Brain microvascular endothelial cell (primary cell): ENCODE data around the gene PFN1.

Experiments
- DNase-seq: peaks from one replicate; pipeline ENCODE4 v3.0.0-alpha.2; 2020
- H3K27ac ChIP-seq: fragments of 250-450 bp; sonication (Bioruptor Pico); 2 replicates; pipeline ENCODE4 v1.5.1; 2020; ENCODE audit warnings: mild to moderate bottlenecking, moderate library complexity
- H3K27me3 ChIP-seq: fragments of 250-450 bp; sonication (Bioruptor Pico); replicated peaks from 2 replicates; pipeline ENCODE4 v1.5.1; 2020; ENCODE audit warnings: mild to moderate bottlenecking
- H3K36me3 ChIP-seq: fragments of 250-450 bp; sonication (Bioruptor Pico); replicated peaks from 2 replicates; pipeline ENCODE4 v1.5.1; 2020; ENCODE audit warnings: mild to moderate bottlenecking
- H3K4me3 ChIP-seq: 2 replicates; pipeline ENCODE4 v1.5.1; 2011; ENCODE audit warnings: low read depth, mild to moderate bottlenecking, control low read depth, low read length, moderate library complexity
- in situ Hi-C: cut with HindIII; loops from 2 replicates; pipeline ENCODE4 v1.10.0; 2017; ENCODE audit warnings: low sequenced_read_pairs, low pct_ligation_motif_present
- TF ChIP-seq, protein P1 (sequence below): IDR thresholded peaks from 2 replicates; pipeline ENCODE4 v1.5.1; 2011; ENCODE audit warnings: low read depth, mild to moderate bottlenecking, moderate library complexity, low read length, control low read depth, inconsistent platforms; ENCODE audit errors: missing control alignments

PFN1 gene

GRCh38 chr17:4955091-4955490 lies 6.8 kb upstream of the PFN1 start:
- in situ Hi-C loops: no loop called here
- TF ChIP-seq, protein P1, sequence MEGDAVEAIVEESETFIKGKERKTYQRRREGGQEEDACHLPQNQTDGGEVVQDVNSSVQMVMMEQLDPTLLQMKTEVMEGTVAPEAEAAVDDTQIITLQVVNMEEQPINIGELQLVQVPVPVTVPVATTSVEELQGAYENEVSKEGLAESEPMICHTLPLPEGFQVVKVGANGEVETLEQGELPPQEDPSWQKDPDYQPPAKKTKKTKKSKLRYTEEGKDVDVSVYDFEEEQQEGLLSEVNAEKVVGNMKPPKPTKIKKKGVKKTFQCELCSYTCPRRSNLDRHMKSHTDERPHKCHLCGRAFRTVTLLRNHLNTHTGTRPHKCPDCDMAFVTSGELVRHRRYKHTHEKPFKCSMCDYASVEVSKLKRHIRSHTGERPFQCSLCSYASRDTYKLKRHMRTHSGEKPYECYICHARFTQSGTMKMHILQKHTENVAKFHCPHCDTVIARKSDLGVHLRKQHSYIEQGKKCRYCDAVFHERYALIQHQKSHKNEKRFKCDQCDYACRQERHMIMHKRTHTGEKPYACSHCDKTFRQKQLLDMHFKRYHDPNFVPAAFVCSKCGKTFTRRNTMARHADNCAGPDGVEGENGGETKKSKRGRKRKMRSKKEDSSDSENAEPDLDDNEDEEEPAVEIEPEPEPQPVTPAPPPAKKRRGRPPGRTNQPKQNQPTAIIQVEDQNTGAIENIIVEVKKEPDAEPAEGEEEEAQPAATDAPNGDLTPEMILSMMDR: no peak
- Histone ChIP-seq H3K36me3 (peaks cover 12% of the 10 kb centered on the region), H3K27ac (no peak overlapping the region), H3K4me3 (no peak overlapping the region), H3K27me3 (no peaks in the 10 kb centered on the region)
- no peak for DNase-seq

GRCh38 chr17:4953451-4953961 lies 5.2 kb upstream of the PFN1 start:
- Histone ChIP-seq H3K27me3 (no peaks in the 10 kb centered on the region), H3K27ac (peak overlapping the region; percentile 43), H3K36me3 (no peaks in the 10 kb centered on the region), H3K4me3 (no peak overlapping the region)
- DNase-seq: peak; percentile 60
- in situ Hi-C loops: no loop called here
- TF ChIP-seq, protein P1: no peak

GRCh38 chr17:4951486-4951885 lies 3.2 kb upstream of the PFN1 start:
- Histone ChIP-seq H3K27me3 (no peaks in the 10 kb centered on the region), H3K36me3 (peaks cover 16% of the 10 kb centered on the region), H3K4me3 (no peak overlapping the region), H3K27ac (no peak overlapping the region)
- in situ Hi-C loops: no loop called here
- TF ChIP-seq, protein P1: no peak
- DNase-seq: no peak

DNA sequence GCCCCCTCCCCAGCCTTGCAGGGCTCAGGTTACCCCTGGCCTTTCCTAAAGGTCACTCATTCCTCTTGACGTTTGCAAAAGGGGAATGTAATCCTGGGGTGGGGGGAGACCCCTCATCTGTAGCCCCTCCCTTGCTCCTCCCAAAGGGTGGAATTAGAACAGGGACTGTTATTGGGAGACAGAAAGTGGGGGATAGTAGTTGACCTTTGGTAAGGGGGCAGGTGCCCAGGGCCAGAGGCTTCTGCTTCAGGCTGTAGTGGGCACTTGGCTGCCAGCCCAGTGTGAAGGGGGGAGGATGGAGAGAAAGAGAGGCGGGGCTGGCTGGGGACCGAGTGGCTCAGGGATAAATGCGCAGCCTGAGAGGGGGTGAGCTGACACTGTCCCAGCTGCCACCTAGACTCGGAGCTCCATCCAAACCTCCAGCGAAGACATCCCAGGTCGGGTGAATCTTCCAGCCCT lies 2.4 kb upstream of the PFN1 start, which contains the start of gene ENO3:
Gene ENO3 (plus strand): TSS at position 374 of the 459 bp plus-strand sequence. CDS start 711 bp downstream, outside the sequence.
- no peak for DNase-seq
- in situ Hi-C loops: no loop called here
- Histone ChIP-seq H3K27ac (peak within 1 kb of the TSS; percentile 88), H3K27me3 (no peaks in the 10 kb centered on the region), H3K36me3 (peaks cover 23% of the 10 kb centered on the region), H3K4me3 (peak within 1 kb of the TSS; percentile 48)
- TF ChIP-seq, protein P1: no peak

DNA sequence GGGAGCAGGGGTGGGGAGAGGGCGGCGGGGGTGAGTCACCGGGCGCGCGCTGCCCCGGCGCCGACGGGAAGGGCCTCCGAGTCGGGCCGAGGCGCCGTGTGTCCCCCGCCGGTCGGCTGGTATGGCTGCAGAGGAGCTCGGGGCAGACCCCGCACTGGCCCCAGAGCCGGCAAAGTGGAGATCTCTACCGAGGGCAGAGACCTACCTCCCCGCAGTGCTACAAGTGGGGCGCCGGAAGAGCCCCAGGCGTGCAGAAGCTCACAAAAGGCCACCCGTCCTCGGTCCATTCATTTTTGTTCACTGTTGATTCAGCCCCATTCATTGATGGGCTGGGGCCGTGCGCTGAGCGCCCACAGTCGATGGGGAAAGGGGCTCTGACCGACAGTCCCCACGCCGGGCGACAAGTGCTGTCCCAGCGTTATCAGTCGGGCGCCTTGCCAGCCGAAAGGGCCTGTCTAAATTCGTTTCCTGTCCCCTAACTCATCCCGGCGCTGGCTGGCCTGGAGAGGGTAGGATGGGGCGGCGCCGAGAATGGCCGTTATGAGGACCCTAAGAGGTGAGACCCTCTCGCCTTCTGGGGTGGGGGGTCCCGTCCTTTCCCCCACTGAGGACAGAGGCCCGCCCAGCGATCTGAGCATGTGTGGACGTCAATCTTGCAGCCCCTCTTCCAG lies 1.9 kb upstream of the PFN1 start:
- in situ Hi-C loops: no loop called here
- Histone ChIP-seq H3K27ac (peak overlapping the region; percentile 88), H3K36me3 (peaks cover 28% of the 10 kb centered on the region), H3K4me3 (peak overlapping the region; percentile 48), H3K27me3 (no peaks in the 10 kb centered on the region)
- TF ChIP-seq, protein P1: no peak
- no peak for DNase-seq
